GM12874 (cell line): ENCODE results near the gene SRD5A2.

Source experiments
- TF ChIP-seq, protein P1 (sequence below): IDR thresholded peaks from 2 replicates; pipeline ENCODE4 v1.5.1; 2011; ENCODE audit warnings: low read depth, mild to moderate bottlenecking, control low read depth, low read length, moderate library complexity; ENCODE audit not compliant: insufficient read depth

The SRD5A2 gene

GRCh38 chr2:31533036-31533435 is 47.7 kb downstream of the SRD5A2 start:
- TF ChIP-seq, protein P1, sequence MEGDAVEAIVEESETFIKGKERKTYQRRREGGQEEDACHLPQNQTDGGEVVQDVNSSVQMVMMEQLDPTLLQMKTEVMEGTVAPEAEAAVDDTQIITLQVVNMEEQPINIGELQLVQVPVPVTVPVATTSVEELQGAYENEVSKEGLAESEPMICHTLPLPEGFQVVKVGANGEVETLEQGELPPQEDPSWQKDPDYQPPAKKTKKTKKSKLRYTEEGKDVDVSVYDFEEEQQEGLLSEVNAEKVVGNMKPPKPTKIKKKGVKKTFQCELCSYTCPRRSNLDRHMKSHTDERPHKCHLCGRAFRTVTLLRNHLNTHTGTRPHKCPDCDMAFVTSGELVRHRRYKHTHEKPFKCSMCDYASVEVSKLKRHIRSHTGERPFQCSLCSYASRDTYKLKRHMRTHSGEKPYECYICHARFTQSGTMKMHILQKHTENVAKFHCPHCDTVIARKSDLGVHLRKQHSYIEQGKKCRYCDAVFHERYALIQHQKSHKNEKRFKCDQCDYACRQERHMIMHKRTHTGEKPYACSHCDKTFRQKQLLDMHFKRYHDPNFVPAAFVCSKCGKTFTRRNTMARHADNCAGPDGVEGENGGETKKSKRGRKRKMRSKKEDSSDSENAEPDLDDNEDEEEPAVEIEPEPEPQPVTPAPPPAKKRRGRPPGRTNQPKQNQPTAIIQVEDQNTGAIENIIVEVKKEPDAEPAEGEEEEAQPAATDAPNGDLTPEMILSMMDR, result no peak

GRCh38 chr2:31531101-31531500 is 49.6 kb downstream of the SRD5A2 start:
- TF ChIP-seq, protein P1, result no peak

DNA sequence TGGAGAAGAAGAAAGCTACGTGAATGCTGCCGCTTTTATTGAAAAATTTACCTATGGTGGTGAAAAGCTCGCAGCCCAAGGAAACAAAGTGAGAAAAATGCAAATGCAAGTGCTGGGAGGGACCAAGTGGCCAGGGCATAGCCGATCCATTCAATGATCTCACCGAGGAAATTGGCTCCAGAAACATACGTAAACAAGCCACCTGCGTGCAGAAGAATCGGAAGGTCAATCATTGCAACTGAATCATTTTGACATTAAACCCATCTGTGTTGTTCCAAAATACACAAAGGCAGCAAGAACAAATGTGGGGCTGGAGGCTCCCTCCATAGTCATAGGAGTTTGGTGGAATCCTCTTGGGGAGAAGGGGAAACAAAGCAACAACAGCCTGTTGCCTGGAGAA is 51.5 kb downstream of the SRD5A2 start:
- TF ChIP-seq, protein P1, result no peak

DNA sequence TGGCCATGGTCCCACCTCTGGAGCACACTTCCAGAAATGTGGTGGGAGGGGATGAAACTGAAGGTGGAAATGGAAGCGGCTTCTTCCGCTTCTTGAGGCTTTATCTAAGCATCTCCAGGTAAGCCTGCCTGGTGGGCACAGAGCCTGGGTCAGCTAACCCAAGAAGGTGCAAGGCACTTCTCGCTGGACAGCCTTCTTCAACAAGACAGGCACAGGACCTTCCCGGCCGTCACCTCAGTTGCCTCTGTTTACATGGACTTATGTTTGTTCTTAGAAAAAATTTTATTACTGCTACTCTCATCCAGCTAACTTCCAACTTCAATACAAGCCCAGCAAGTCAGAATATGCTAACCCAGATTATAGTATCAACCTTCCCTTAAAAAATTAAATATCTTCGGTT is 51.9 kb downstream of the SRD5A2 start:
- TF ChIP-seq, protein P1, result no peak

- TF ChIP-seq, protein P1, result no peak
These were observed 53.6 kb downstream of the SRD5A2 start for GRCh38 chr2:31526946-31527732.

DNA sequence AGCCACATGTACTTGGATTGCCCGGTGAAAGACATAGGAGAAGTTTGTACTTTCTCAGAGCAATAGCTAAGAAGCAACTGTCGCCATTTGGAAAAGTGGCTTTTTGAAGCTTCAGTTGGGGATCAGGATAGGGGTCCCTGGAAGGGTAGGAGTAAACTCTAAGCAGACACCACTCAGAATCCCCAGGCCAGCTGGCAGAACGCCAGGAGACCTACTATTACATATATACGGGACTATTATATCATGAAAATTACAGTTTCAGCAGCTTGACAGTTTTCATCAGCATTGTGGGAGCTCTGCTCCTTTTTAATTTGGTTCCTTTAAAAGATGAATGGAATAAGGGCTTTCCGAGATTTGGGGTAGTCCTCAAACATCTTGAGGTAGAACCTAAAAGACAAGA is 54.9 kb downstream of the SRD5A2 start:
- TF ChIP-seq, protein P1, result no peak

GRCh38 chr2:31524592-31524991 is 56.1 kb downstream of the SRD5A2 start:
- TF ChIP-seq, protein P1, result no peak
